Smooth muscle cell of the brain vasculature (primary cell): ENCODE data around the gene PRPF18.

Experiments used
- DNase-seq: peaks from one replicate; pipeline ENCODE4 v3.0.0-alpha.2; 2012; ENCODE audit warnings: low read depth, low spot score

Gene PRPF18

GRCh38 chr10:13669182-13669855, 82.6 kb downstream of the PRPF18 start:
- no peak for DNase-seq

GRCh38 chr10:13669901-13670300, 83.1 kb downstream of the PRPF18 start:
- no peak for DNase-seq

GRCh38 chr10:13670311-13670710, 83.5 kb downstream of the PRPF18 start:
- DNase-seq: no peak

GRCh38 chr10:13671904-13672303, 85.1 kb downstream of the PRPF18 start:
- DNase-seq: no peak

GRCh38 chr10:13672548-13672947, 85.8 kb downstream of the PRPF18 start:
- DNase-seq: no peak

GRCh38 chr10:13673156-13673555, 86.4 kb downstream of the PRPF18 start:
- DNase-seq: no peak

GRCh38 chr10:13674645-13675588, 88.2 kb downstream of the PRPF18 start:
- DNase-seq: no peak

- no peak for DNase-seq
Observed at GRCh38 chr10:13678101-13678843, 91.5 kb downstream of the PRPF18 start.
